NB4 (cell line): Measurements from ENCODE around the gene GPC1.

Experiments
- CTCF ChIP-seq: IDR thresholded peaks from one replicate; pipeline ENCODE4 v1.5.1; 2012; ENCODE audit warnings: low read depth, low read length
- MYC ChIP-seq: IDR thresholded peaks from 2 replicates; pipeline ENCODE4 v1.6.1; 2011; ENCODE audit warnings: low read depth, low read length
- POLR2A ChIP-seq: IDR thresholded peaks from 2 replicates; pipeline ENCODE4 v1.6.1; 2011; ENCODE audit warnings: mild to moderate bottlenecking; ENCODE audit not compliant: insufficient read length; ENCODE audit errors: extremely low read depth

- no peak for TF ChIP-seq MYC
- no peak for TF ChIP-seq CTCF
- no peak for TF ChIP-seq POLR2A
These were observed 38.6 kb upstream of the GPC1 start for GRCh38 chr2:240396623-240397541.
